ENCODE measurements around the gene FAM149A.
A peak's percentile ranks its signal among the peaks of the same experiment; 100 is the strongest.

DNA sequence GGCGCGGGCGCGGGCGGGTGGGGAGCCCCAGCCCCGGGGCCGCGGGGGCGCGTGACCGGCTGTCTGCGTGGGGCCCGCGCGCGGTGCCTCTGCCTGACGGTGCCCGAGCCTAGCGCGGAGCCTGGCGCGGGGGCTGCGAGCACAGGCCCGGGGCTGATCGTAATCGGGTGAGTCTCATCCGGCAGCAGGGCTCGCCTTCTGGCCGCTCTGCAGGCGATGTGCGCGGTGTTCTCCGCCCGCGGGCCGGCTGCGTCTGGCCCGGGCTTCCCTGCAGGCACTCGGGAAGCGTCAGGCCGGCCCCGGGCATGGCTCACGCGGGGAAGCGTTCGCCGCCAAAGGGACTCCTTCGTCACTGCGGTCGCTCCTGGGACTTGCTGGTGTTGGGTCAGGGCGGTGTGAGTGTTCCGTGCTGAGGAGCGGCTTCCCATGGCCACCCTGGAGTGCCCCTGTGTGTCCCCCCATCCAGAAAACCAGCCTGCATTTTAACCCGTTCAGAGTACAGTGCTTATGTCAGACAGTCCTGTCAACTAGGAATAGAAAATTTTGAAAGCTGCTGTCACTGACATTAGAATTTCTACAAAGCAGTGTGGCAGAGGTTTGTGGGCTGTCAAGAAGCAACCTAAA, 40.6 kb downstream of the FAM149A start:
- TF ChIP-seq, protein P1, sequence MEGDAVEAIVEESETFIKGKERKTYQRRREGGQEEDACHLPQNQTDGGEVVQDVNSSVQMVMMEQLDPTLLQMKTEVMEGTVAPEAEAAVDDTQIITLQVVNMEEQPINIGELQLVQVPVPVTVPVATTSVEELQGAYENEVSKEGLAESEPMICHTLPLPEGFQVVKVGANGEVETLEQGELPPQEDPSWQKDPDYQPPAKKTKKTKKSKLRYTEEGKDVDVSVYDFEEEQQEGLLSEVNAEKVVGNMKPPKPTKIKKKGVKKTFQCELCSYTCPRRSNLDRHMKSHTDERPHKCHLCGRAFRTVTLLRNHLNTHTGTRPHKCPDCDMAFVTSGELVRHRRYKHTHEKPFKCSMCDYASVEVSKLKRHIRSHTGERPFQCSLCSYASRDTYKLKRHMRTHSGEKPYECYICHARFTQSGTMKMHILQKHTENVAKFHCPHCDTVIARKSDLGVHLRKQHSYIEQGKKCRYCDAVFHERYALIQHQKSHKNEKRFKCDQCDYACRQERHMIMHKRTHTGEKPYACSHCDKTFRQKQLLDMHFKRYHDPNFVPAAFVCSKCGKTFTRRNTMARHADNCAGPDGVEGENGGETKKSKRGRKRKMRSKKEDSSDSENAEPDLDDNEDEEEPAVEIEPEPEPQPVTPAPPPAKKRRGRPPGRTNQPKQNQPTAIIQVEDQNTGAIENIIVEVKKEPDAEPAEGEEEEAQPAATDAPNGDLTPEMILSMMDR (IDR thresholded peaks at IDR 0.05): no peak
- TF ChIP-seq POLR2A (IDR thresholded peaks at IDR 0.05) (no peak), POLR2AphosphoS5 (IDR thresholded peaks at IDR 0.05) (peak in 2 of 3 donors; percentile 14 to 35)

Data from stomach (tissue), 4 donors.